Measurements from ENCODE around the gene CCDC57.

Gene CCDC57

GRCh38 chr17:82058855-82059249 is 153.8 kb downstream of the CCDC57 start:
- no peak for DNase-seq (ENCODE audit: low read depth)
- TF ChIP-seq, protein P1, sequence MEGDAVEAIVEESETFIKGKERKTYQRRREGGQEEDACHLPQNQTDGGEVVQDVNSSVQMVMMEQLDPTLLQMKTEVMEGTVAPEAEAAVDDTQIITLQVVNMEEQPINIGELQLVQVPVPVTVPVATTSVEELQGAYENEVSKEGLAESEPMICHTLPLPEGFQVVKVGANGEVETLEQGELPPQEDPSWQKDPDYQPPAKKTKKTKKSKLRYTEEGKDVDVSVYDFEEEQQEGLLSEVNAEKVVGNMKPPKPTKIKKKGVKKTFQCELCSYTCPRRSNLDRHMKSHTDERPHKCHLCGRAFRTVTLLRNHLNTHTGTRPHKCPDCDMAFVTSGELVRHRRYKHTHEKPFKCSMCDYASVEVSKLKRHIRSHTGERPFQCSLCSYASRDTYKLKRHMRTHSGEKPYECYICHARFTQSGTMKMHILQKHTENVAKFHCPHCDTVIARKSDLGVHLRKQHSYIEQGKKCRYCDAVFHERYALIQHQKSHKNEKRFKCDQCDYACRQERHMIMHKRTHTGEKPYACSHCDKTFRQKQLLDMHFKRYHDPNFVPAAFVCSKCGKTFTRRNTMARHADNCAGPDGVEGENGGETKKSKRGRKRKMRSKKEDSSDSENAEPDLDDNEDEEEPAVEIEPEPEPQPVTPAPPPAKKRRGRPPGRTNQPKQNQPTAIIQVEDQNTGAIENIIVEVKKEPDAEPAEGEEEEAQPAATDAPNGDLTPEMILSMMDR (conservative IDR thresholded peaks at IDR 0.05; ENCODE audit: control insufficient read depth, insufficient read depth, low read depth, low read length): no peak

DNA sequence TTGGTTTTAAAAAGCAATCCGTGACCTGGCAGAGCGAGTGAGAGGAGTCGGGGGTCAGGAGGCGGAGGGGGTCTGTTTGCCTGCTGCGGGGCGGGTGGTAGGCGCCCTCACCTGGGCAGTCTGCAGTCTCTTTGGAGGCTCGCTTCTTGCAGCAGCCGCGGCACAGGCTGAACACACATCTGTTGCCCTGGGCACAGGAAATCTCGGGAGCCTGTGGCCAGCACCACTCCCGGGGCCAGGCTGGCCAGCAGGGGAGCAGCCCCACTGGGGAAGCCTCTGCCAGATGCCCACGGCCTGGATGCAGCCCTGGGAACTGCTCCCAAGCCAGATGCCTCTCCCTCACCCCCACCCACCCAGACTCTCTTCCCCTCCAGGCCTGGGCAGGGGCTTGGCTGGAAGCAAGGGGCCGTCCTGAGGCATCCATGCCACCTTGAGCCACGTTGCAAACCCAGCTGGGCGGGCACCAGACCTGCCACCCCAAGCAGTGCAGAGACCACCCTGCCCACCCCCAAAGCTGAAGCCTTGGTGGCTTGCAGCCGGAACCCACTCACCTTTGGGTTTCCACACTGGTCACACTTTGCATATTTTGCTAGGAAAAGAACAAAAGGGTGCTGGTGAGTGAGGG is 154.3 kb downstream of the CCDC57 start:
- no peak for DNase-seq (ENCODE audit: low read depth)
- TF ChIP-seq, protein P1 (conservative IDR thresholded peaks at IDR 0.05; ENCODE audit: control insufficient read depth, insufficient read depth, low read depth, low read length): no peak
- no peak overlapping the region for H3K4me3 ChIP-seq (ENCODE audit: control insufficient read depth, low read depth, low read length)

More at GRCh38 chr17:82058855-82059249, 153.8 kb downstream of the CCDC57 start:
- no peak overlapping the region for H3K4me3 ChIP-seq (ENCODE audit: control insufficient read depth, low read depth, low read length)

DNA sequence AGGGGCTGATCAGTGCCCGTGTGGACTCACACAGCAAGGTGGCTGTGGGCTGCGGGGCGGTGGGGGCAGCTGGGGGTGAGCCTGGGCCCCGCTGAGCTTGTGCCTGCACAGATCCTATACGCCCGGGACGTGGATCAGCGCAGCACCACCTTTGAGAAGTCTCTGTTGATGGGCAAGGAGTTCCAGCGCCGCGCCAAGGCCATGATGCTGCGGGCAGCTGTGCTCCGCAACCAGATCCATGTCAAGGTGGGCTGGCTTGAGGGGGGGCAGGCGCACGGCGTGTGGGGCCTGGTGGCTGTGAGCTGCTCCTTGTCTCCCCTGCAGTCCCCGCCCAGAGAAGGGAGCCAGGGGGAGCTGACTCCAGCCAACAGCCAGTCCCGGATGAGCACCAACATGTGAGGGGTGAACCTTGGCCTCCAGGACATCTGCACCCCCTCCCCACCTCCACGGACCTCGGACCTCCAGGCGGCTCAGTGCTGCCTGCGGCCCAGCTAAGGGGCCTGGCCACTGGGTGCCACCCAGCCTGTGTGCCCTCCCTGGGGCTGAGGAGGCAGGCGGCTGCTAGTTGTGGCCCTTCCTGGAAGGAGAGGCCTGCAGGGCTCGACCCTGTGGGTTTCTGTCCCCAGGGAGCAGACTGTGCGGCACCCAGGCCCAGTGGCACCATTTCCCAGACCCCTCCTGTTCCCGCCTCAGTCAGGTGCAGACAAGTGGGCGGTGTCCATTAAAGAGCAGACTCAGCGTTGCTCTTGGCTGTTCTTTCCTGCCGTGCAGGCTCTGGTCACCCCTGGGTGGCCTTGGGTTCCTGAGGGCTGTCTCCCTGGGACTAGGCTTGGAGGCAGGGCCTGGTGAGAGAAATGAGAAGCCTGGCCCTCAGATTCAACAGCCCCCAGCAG is 155.7 kb downstream of the CCDC57 start:
- TF ChIP-seq, protein P1 (conservative IDR thresholded peaks at IDR 0.05; ENCODE audit: control insufficient read depth, insufficient read depth, low read depth, low read length): no peak
- DNase-seq (ENCODE audit: low read depth): no peak

GRCh38 chr17:82055965-82056728 is 156.5 kb downstream of the CCDC57 start:
- no peak for DNase-seq (ENCODE audit: low read depth)
- TF ChIP-seq, protein P1 (conservative IDR thresholded peaks at IDR 0.05; ENCODE audit: control insufficient read depth, insufficient read depth, low read depth, low read length): no peak
- H3K4me3 ChIP-seq (ENCODE audit: control insufficient read depth, low read depth, low read length): no peak overlapping the region

More for the DNA sequence above, 155.7 kb downstream of the CCDC57 start:
- no peak overlapping the region for H3K4me3 ChIP-seq (ENCODE audit: control insufficient read depth, low read depth, low read length)

GRCh38 chr17:82055023-82055964 is 157.3 kb downstream of the CCDC57 start:
- DNase-seq (ENCODE audit: low read depth): no peak
- H3K4me3 ChIP-seq (ENCODE audit: control insufficient read depth, low read depth, low read length): no peak overlapping the region
- TF ChIP-seq, protein P1 (conservative IDR thresholded peaks at IDR 0.05; ENCODE audit: control insufficient read depth, insufficient read depth, low read depth, low read length): no peak

Measured in fibroblast of mammary gland (primary cell).